ENCODE results near the gene TGIF1. TPM values are rescaled to one million over a fixed set of nuclear protein-coding genes. Genes with fewer than 3 reads are reported as not detected.

TGIF1 gene
- total RNA-seq, 2 donors from 2014 or later: 68.0 to 80.6 TPM

GRCh38 chr18:3500016-3500415 lies 50.0 kb downstream of the TGIF1 start:
- Histone ChIP-seq H3K4me1 (peaks cover 5% of the 10 kb centered on the region), H3K36me3 (no peaks in the 10 kb centered on the region), H3K9ac (ENCODE audit: low read depth in 2 of 2, low read length in 2 of 2) (no peak overlapping the region), H3K27ac (no peak overlapping the region), H3K9me3 (no peaks in the 10 kb centered on the region), H3K4me3 (no peak overlapping the region), H3K27me3 (no peaks in the 10 kb centered on the region)
- intact Hi-C loops (cut with DNase I): no loop called here
- no peak for TF ChIP-seq CTCF (IDR thresholded peaks at IDR 0.05)
- no peak for DNase-seq

GRCh38 chr18:3502650-3503049 lies 52.7 kb downstream of the TGIF1 start:
- Histone ChIP-seq H3K4me1 (peaks cover 5% of the 10 kb centered on the region), H3K9me3 (no peaks in the 10 kb centered on the region), H3K27ac (no peak overlapping the region), H3K36me3 (no peaks in the 10 kb centered on the region), H3K27me3 (no peaks in the 10 kb centered on the region), H3K4me3 (no peak overlapping the region), H3K9ac (ENCODE audit: low read depth in 2 of 2, low read length in 2 of 2) (no peak overlapping the region)
- TF ChIP-seq CTCF (IDR thresholded peaks at IDR 0.05): no peak
- no peak for DNase-seq
- intact Hi-C loops (cut with DNase I): no loop called here

- DNase-seq: no peak
- intact Hi-C loops (cut with DNase I): no loop called here
- TF ChIP-seq CTCF (IDR thresholded peaks at IDR 0.05): no peak
These were observed 54.7 kb downstream of the TGIF1 start for GRCh38 chr18:3504637-3505036.

GRCh38 chr18:3508576-3509549 lies 58.9 kb downstream of the TGIF1 start:
- no peak for TF ChIP-seq CTCF (IDR thresholded peaks at IDR 0.05)
- Histone ChIP-seq H3K9me3 (no peaks in the 10 kb centered on the region), H3K4me3 (no peak overlapping the region), H3K9ac (ENCODE audit: low read depth in 2 of 2, low read length in 2 of 2) (no peak overlapping the region), H3K4me1 (no peaks in the 10 kb centered on the region), H3K27me3 (no peaks in the 10 kb centered on the region), H3K36me3 (no peaks in the 10 kb centered on the region), H3K27ac (no peak overlapping the region)
- DNase-seq: no peak
- intact Hi-C loops (cut with DNase I): no loop called here

More at GRCh38 chr18:3504637-3505036, 54.7 kb downstream of the TGIF1 start:
- Histone ChIP-seq H3K4me1 (peaks cover under 1% of the 10 kb centered on the region), H3K27ac (no peak overlapping the region), H3K36me3 (no peaks in the 10 kb centered on the region), H3K4me3 (no peak overlapping the region), H3K9ac (ENCODE audit: low read depth in 2 of 2, low read length in 2 of 2) (no peak overlapping the region), H3K27me3 (no peaks in the 10 kb centered on the region), H3K9me3 (no peaks in the 10 kb centered on the region)

Other genes starting within 250 kb of the TGIF1 start
- gene MYOM1, start 230.2 kb upstream of the TGIF1 start, total RNA-seq: 1 to 10 TPM; 2.8 to 7.9 TPM
- 100 to 1,000 TPM; 338 to 537 TPM for gene MYL12A, start 202.4 kb upstream of the TGIF1 start, total RNA-seq
- 100 to 1,000 TPM; 415 to 575 TPM for gene MYL12B, start 188.0 kb upstream of the TGIF1 start, total RNA-seq